ENCODE measurements around the gene SIVA1.

Gene SIVA1

DNA sequence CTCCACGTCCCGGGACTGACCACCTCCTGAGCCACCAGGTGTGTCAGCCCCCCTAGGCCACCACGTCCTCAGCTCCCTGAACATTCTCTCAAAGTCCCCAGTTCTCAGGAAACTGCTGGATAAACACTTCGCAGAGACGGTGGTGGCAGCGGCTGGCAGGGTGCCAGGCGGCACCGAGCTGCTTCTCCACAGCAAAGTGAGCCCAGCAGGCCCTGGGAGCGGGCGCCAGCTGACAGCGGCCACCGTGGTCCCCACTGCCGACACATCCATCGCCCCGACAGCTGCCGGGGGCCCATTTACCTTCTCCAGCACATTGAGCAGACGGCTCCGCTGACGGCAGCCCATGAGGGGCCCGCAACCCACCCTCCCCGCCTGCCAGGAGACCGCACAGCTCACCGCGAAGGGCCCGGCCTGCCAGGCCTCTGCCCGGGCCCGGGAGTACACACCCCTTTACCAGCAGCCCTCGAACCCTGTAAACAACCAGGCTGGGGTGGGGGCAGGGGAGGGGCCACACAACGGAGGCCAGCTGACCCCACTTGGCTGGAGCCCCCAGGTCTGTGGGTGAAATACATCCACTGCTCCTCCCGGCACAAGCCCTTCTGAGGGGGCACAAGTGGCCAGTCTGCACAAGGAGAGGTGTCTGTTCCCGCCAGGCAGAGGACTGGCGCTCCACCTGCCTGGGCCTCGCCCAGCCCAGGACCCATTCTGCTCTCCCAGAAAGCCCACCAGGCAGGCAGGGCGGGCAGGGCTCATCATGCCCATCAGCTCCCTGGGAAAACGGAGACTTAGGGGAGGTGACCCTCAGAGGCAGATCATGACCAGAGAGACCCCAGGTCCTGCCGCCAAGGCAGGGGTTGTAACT, 32.1 kb downstream of the SIVA1 start:
- DNase-seq (ENCODE audit: low spot score), result no peak

DNA sequence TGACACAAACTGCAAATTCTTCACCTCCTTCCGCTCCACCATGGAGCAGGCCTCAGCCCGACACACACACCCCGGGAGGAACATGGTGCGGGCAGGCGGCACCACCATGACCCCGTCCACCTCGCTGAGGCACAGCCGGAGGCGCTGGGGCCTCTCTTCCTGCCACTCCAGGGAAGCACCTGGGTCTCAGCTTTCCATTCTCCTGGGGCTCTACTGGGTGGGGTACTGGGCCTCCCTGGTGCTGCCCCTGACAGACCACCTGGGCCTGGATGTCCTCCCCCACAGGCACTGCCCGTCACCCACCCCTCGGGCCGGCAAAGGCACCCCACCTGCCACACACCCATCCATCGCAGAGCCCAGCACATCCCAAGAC, 32.7 kb downstream of the SIVA1 start:
- DNase-seq (ENCODE audit: low spot score), result no peak

DNA sequence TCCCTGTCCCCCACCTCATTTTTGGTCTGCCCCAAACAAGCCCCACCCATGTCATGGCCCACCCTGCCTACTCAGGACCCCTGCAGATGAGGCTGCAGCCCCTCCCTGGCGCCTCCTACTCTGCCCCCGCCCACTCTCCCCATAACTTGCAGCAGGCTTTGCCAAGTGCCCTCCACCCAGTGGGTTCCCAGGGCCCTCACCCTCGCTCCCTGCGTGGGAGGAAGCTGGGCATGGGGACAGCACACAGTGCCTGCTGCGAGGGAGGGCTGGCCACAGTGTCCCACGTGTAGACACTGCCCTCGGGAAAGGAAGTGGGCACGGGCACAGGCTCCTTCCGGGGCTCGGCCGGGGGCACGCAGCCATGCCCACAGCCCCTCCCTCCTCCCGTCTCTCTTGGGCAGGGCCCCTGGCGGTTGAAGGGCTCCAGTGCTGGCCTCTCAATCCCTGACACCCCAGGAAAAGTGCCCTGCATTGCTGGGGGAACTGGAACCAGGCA, 33.2 kb downstream of the SIVA1 start:
- DNase-seq (ENCODE audit: low spot score), result no peak

DNA sequence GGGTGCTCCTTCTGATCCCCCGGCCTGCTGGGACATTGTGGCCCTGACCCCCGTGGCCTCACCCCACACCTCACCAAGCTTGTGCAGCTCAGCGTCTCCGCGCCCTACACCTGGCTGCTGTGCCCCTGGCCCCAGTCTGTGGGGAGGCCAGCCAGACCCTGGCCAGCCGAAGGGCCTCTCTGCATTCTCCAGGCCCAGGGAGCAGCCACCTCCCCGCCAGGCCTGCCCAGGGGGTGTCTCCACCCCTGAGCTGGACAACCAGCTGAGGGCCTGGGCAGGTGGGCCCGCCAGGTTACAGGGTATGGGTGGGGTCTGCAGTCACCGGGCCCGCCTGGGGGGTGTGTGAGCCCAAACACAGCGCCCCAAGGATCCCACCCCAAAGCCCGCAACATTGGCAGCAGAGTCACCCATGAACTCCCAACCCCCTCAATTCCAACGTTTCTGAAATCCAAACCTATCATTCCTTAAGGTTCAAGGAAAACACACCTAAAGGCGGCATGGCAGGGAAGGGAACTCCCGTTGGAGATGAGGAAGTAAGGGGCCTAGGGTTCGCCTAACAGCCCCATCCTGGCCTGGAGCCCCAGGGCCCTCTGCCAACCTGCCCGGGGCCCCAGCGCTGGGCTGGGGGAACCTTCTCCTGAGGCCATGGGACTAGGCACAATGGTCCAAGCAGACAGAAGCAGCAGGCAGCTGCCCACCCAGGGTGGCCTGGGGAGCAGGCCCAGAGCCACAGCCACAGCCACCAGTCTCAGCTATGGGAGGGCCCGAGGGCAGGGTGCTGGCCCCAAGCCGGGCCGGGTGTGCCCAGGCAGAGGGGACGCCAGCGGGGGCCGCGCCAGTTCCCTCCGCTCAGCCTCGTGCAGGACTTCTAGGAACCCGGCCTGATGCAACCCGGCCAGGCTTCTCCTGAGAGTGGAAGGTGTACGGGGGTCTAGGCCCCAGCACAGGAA, 34.1 kb downstream of the SIVA1 start:
- no peak for DNase-seq (ENCODE audit: low spot score)

DNA sequence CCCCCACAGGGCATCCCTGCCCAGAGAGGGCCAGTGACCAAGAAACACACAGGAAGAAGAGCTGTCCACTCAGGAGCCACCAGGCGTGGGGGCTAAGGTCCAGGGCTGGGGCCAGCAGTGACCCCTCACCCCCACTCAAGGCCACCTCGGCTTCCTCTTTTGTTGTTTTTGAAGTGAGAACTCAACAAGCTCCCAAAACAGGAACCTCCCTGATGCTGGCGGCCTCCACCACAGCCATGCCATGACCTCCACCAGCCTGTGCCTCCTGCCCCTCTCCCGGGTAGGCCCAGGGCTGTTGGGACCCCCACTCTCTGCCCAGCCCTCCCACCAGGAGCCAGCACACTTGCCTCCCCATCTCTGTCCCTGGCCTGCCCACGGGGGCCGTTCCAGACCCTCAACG, 34.8 kb downstream of the SIVA1 start:
- DNase-seq (ENCODE audit: low spot score), result no peak

DNA sequence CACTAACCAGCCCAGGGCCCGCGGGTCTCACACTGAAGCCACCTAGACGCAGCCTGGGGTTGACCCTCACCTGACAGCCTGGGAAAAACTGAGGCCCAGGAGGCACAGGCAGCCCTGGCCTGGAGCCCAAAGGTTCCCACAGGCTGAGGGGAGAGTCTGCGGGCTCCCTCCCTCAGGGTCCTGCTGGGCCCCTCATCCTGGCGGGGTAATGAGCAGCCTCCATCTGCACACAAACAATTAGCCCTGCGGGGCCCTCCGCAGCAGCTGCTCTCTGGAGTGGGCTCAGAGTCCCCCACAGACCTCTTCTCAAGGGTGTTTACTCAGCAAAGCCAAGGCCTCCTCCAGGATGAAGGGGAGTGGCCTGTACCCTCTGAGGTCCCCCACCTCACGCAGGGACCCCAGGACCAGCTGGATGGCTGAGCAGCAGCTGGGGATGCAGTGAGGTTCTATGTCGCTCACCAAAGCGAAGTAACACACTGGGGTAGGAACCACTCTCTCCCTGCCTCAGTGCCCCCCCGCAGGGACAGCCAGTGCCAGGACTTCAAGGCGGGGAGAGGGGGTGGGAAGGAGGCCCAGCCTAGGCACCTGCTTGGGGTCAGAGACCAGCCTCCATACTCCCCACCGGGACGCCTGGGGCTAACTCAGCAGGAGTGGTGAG, 35.3 kb downstream of the SIVA1 start:
- no peak for DNase-seq (ENCODE audit: low spot score)

DNA sequence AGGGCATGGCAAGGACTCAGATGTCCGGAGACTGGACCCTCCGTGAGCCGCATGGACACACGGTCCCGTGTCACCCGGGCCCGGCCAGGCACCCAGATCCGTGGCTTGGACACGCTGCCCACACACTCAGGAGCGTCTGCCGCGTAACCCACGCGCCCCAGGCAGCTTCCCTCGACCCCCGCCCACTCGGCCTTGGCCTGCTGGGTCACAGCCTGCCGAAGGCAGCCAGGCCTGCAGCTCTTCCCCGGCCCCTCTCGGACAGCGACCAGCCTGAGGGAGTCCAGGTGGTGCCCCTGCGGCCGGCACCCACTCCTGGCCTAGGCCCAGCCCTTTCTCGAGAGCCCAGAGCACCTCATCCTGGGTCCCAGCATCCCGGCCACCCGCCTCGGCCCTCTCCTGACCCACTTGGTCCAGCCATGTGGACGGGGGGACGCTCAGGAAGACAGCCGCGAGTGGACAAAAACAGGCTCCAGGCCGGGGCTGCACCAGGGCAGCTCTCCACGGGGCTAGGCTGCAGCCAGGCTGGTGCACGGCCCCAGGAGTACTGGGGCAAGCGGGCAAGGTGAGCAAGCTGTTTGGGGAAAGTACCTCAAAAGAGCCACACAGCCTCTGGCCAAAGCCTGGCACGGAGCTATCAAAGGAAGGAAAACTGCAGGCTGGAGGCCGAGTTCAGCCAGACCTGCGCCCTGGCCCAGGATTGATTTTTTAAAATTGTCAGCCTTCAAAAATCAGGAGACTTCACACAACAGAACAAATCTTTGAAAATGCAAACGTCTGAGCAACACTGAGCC, 36.1 kb downstream of the SIVA1 start:
- no peak for DNase-seq (ENCODE audit: low spot score)

DNA sequence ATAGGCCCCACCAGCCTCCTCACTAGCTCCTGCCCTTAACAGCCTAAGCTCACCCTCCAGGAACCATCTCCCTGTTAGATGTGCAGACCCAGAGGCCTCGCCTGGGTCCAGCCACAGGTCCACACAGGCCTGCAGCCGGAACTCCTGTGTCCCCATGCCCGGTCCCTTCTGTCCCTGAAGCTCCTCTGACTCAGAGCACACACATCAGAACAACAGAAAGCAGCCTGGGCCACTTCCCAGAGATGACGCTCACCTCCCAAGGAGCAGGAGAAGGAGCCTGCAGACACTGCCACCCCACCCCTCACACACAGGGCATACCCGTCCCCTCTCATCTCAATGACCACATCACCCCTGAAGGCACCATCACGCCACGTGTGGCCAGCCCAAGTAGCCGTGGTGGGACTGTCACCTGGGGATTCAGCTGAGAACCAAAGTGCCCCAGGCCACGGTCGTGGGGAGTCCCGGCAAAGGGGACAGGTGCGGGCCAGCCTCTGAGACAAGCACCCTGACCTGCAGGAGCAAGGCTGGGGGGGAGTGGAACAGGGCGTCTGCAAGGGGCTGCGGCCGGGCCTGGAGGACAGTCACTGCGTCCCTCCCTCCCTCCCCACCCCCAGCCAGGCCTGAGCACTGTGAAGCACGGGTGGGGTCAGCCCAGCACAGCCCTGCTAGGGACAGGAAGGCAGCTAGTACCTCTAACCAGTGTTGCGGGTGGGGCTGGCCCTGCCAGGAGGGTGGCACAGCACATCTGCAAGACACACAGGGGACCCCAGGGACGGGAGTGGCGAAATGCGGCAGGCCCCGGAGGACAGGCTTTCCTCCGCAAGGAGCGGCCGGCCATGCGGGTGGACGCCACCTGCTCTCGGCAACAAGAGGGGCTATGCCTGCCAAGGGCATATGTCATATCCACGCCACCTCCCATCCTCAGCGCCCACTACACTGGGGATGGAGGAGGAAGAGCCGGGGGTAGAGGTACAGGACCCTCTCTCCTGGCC, 37.1 kb downstream of the SIVA1 start:
- DNase-seq (ENCODE audit: low spot score), result no peak

DNA sequence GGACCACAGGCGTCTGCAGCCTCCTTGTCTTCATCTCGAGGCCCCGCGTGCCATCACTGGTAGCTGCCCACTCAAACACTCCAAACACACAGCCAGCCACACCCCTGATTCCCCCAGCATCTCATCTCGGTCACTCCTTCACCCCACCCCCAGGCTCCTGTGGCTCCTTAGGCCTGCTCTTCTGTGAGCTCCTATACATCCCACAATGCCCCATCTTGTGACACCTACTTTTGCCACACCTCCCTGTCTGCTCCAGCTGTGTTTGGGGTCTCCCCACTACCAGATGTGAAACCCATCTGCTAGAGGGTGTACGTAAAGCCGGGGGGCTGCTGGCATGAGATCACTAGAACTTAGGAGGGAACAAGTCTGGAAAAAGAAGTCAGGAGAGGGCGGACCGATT, 38.5 kb downstream of the SIVA1 start:
- no peak for DNase-seq (ENCODE audit: low spot score)

DNA sequence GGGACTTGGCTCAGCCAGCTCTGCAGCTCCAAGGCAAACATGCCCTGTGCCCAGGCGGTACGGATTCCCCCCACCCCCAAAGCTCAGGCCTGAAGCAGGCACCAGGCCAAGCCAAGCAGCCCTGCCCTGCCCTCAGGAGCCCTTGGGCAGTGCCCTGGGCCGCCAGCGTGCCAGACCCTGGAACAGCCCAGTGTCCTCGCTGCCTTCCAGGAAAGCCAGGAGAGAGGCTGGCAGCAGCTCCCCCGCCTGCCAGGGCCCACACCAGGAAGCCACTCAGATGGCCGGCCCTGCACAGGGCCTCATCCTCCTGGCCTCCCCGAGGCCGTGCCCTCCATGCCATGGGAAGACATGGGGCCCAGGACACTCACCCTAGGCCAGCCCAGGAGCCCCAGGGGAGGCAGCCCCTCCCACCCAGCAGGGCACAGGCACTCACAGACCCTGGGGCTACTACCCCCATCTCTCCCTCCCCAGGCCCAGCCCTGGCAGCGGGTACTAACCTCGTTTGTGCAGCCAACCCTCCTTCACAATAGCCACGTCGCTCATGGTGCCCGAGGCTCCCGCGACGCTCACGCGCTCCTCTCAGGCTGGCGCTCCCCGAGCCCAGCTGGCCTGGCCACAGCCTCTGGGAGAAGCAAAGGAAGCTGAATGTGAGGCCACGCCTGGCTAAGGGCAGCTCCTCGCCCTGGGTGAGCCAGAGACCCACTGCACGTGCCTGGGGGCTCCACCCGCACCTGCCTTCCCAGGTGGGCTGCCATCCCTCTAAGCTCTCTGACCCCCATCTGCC, 39.3 kb downstream of the SIVA1 start:
- no peak for DNase-seq (ENCODE audit: low spot score)

DNA sequence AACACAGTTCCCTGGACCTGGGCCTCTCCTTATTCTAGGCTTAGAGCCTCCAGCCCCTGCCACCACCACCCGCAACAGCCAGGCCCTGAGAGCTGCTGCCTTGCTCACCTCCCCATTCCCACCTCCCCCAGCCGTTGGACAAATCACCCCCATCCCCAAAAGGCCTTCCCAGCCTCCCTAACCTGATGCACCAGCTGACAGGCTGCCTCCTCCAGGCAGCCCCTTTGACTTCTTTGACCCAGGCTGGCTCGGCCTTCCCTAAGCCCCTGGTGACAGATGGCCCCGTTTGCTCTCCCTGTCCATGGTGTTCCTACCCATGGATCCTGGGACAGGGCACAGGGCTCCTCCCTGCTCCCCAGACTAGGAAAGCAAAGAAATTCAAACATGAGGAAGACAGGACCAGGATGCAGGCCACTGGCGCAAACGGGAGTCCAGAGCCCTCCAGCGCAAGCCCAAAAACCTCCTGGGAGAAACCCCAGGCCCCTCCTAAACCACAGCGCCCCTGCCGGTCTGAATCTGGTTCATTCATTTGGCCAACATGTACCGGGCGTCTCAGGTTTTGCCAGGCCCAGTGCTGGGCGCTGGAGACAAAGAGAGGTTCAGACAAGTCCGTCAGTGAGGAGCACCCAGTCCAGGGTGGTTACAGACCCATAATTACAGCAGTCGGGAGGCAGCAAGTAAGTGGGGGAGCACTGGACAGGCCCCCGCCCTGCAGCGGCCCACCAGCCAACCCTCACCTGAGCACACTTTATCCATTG, 40.2 kb downstream of the SIVA1 start:
- DNase-seq (ENCODE audit: low spot score), result no peak

DNA sequence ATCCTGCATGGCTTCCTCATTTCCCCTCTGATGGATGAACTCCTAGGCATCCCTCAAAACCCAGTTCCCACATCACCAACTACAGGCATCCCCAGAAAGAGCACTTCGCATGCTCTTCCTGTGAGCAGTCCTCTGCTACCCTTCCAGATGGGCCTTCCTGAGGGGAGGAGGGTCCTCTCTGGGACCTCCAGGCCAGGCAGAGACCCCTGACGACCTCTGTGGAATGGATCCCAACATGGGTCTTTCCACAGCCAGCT, 40.7 kb downstream of the SIVA1 start:
- DNase-seq (ENCODE audit: low spot score), result no peak

DNA sequence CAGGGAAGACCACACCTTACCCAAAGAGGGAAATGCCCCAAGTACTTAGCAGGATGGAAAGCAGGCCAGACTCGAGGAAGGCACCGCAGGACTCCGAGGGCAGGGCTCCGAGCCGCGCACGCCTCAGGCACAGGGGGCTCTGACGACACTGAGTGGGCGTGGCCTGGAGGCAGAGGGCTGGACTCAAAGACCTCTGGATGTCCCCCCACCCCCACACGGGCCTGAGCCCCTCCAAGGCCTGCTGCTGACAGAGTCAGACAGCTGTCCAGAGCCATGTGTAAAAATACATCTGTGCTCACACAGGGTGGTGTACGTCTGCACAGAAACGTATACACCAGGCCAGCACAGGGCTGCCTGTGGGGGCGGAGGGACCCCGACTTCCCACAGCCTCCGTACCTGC, 41.2 kb downstream of the SIVA1 start:
- peak; percentile 74 for DNase-seq (ENCODE audit: low spot score)

DNA sequence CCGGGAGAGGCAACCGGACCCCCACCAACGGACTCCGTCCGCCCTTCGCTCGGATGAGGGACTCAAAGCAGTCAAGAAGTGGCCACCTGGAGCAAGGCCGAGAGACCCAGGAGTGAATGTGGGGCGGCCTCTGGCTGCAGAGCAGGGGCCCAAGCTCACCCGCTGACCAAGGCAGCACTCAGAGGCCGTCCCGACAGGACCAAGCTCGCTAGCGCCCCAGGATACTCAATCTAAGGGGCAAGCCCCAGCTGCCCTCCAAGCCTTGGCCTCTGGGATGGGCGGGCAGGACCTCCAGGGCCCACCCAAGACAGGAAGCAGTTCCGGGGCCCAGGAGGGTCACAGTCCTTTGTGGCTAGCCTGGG, 41.7 kb downstream of the SIVA1 start:
- peak; percentile 41 for DNase-seq (ENCODE audit: low spot score)

DNA sequence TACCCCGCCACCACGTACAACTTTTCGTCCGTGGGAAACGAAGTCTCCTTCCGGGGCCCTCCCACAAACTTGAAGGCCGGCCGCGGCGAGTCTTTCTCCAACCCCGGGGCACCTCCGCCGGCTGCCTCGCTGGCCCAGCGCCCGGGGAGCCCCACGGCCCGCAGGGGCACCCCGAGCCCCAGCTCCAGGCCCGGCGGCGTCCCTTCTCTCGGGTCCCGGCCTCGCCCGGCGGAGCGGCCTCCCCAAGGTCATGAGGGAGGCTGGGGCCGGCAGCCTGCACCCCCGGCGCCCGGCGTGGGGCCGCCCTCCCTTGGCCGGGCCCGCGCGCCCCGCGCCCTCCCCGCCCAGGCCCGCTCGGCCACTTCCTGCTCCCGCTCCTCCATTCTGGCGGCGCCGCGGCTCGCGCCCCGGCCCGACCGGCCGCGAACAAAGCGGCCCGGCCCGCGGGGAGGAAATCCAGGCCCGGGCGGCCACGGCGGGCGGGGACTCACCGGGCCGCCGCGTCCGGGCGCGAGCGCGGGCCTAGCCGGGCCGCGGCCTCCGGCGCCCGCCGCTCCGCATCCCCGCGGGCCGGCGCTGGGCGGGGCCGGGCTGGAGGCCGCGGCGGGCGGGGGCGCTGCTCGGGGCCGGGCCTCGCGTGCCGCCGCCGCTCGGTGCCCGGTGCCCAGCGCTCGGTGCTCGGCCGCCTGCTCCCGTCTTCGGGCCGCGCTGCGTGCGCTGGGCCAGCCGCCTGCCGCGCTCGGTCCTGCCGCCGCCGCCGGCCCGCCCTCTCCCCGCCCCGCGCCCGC, 42.2 kb downstream of the SIVA1 start, which contains the start of gene AKT1:
AKT1 (minus strand) TSS at position 756 of the 788 bp plus-strand sequence. CDS start 3,105 bp downstream, outside the sequence.
- DNase-seq (ENCODE audit: low spot score), result peak; percentile 22

DNA sequence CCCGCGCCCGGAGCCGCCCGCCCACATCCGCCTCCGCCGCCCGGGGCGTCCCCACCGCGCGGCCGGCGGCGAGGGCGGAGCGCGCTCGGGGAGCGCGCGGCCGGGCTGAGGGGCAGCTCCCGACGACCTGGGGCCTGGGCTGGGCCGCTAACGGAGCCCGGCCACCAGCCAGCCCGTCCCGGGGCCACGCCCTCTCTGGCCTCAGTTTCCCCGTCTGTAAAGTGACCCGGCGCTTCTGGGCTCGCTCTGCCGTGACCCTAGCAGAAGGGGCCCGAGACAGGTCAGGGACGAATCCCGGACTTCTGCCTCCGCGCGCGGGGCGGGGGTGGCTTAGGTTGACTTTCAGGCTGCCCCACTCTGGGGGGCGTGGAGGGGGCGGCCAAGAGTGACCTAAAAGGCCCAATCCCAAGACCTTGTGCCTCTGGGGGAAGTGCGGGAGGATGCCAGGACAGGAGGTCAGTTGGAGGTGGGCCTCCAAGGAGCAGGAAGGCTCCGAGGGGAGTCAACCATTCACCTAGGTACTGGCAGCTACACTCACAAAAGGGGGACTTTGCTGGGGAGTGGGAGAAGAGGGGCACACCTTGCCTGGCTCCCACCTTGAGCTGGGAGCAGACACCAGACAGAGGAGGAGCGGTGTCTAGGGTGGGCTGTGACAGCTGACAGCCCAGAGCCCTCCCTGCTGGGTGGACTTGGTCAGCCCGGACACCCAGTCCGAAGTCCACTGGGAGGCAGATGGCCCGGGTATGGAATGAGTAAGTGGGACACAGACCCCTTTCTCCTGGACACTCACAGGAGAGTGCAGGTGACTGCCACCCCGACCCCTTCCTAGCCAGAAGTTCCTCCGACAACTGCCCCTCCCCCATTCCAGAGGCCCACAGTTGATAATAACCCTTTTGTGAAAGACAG, 43.1 kb downstream of the SIVA1 start:
- peak; percentile 71 for DNase-seq (ENCODE audit: low spot score)

DNA sequence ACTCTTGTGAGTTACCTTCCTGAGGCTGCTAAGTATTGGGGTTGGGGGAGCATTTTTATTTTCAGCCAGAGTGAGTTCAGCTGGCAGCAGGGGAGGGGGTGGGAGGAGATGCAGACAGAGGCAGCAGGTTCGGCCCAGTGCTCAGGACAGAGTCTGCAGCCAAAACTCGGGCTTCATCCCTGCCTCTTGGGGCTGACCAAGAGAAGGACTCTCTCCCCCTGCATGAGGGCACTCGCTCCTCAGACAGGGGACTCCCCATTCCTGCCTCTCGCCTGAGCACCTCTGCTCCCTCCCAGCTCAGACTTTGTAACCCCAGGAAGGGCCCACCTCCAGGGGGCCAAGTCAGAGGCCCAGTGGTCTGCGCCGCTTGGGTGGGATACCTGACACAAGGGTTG, 43.7 kb downstream of the SIVA1 start:
- no peak for DNase-seq (ENCODE audit: low spot score)

All from kidney tubule cell (primary cell).